Kidney (tissue), 14 donors: ENCODE data around the gene P2RX6. TPM values are rescaled to one million over a fixed set of nuclear protein-coding genes. Genes with fewer than 3 reads are reported as not detected.

Experiments
- DNase-seq, 5 donors: peaks; one replicate each; pipeline ENCODE4 v3.0.0-alpha.2; 2013 to 2020
- FAIRE-seq: peaks from 2 replicates; lab custom pipeline; 2012; peaks lifted over from hg19 to GRCh38; lab: Jason Lieb, UNC
- H3K27ac ChIP-seq, 2 donors: one replicate each; pipeline ENCODE4 v1.7.0; 2013; ENCODE audit warnings: low read depth in 2 of 2, low read length in 2 of 2, inconsistent platforms in 1 of 2
- H3K27me3 ChIP-seq: one replicate; pipeline ENCODE4 v1.7.1; 2013; ENCODE audit warnings: low read length, inconsistent platforms; ENCODE audit not compliant: control insufficient read depth, insufficient read depth
- H3K36me3 ChIP-seq, 3 donors: one replicate each; pipeline versions ENCODE4 v1.7.0 to v1.7.1; 2013; ENCODE audit warnings: low read length in 3 of 3, control low read depth in 1 of 3, inconsistent platforms in 1 of 3; ENCODE audit not compliant: insufficient read depth in 3 of 3, control insufficient read depth in 2 of 3
- H3K4me1 ChIP-seq, 3 donors: one replicate each; pipeline versions ENCODE4 v1.7.0 to v1.7.1; 2013; ENCODE audit warnings: low read length in 3 of 3, inconsistent platforms in 1 of 3, low read depth in 1 of 3; ENCODE audit not compliant: control insufficient read depth in 2 of 3, insufficient read depth in 2 of 3
- H3K4me3 ChIP-seq, 3 donors: one replicate each; pipeline versions ENCODE4 v1.7.0 to v1.8.1; 2013; ENCODE audit warnings: low read length in 3 of 3, control low read depth in 1 of 3, inconsistent platforms in 1 of 3
- H3K9ac ChIP-seq, 3 donors: one replicate each; pipeline versions ENCODE4 v1.7.0 to v1.7.1; 2013; ENCODE audit warnings: low read length in 3 of 3, control low read depth in 1 of 3, inconsistent platforms in 1 of 3
- H3K9me3 ChIP-seq, 3 donors: one replicate each; pipeline versions ENCODE4 v1.7.0 to v1.7.1; 2013; ENCODE audit warnings: low read length in 3 of 3, control low read depth in 1 of 3, inconsistent platforms in 1 of 3; ENCODE audit not compliant: control insufficient read depth in 2 of 3, insufficient read depth in 1 of 3
- CTCF ChIP-seq: IDR thresholded peaks from 3 replicates; pipeline ENCODE4 v1.5.1; 2012; ENCODE audit warnings: mild to moderate bottlenecking, moderate library complexity, borderline replicate concordance; ENCODE audit not compliant: insufficient read depth; ENCODE audit errors: extremely low read depth
- intact Hi-C: fragments of 100-400 bp; cut with DNase I; formaldehyde crosslinking; loops from one replicate; pipeline ENCODE4 v1.11.1; 2022
- polyA plus RNA-seq: library from polyadenylated mRNA; stranded (reverse); fragments of 350-450 nt; fragmentation: Illumina TruSeq; extraction: RNeasy Lipid Tissue Mini Kit (QIAGEN cat#74804); gene quantifications from one replicate; pipeline ENCODE4 v1.2.3, GENCODE V29; 2014; ENCODE audit warnings: low read depth, low replicate concordance; ENCODE audit not compliant: insufficient read depth
- total RNA-seq: library from RNA; stranded (reverse); fragmentation: NEBNext Ultra II Directional; extraction: Animal tissue kit (Norgen Biotek cat#: 25700); gene quantifications from one replicate; pipeline ENCODE4 v1.2.1, GENCODE V29; 2021
- donor health status: control.
- donor health status: control.
- donor health status: control.
- donor health status: control.
- donor health status: control.
- donor health status: DM: yes; HTN: yes; CAD: no.
- donor health status: Normal renal cell carcinoma (clear cell type).

The P2RX6 gene
- total and polyA plus RNA-seq, 2 donors from 2014 or later = 1.0 to 1.6 TPM

GRCh38 chr22:21032868-21033688, 18.1 kb downstream of the P2RX6 start:
- H3K4me3 ChIP-seq = no peak overlapping the region
- no peak overlapping the region for H3K9ac ChIP-seq
- H3K27me3 ChIP-seq = no peaks in the 10 kb centered on the region
- H3K9me3 ChIP-seq = no peaks in the 10 kb centered on the region
- peaks cover 0 to 7% (median 0%) of the 10 kb centered on the region in 3 donors for H3K4me1 ChIP-seq
- DNase-seq (no peak), FAIRE-seq (no peak)
- no peaks in the 10 kb centered on the region for H3K36me3 ChIP-seq
- intact Hi-C loops = no loop called here
- no peak for TF ChIP-seq CTCF
- H3K27ac ChIP-seq = no peak overlapping the region

GRCh38 chr22:21033895-21034294, 18.9 kb downstream of the P2RX6 start:
- intact Hi-C loops = no loop called here
- H3K36me3 ChIP-seq = no peaks in the 10 kb centered on the region
- TF ChIP-seq CTCF = no peak
- FAIRE-seq (no peak), DNase-seq (no peak)
- peaks cover 0 to 7% (median 0%) of the 10 kb centered on the region in 3 donors for H3K4me1 ChIP-seq
- H3K9ac ChIP-seq = no peak overlapping the region
- H3K4me3 ChIP-seq = no peak overlapping the region
- no peaks in the 10 kb centered on the region for H3K27me3 ChIP-seq
- H3K9me3 ChIP-seq = no peaks in the 10 kb centered on the region
- no peak overlapping the region for H3K27ac ChIP-seq

GRCh38 chr22:21034989-21035388, 20.0 kb downstream of the P2RX6 start:
- Histone ChIP-seq H3K27me3 (no peaks in the 10 kb centered on the region), H3K9ac (no peak overlapping the region), H3K27ac (no peak overlapping the region), H3K9me3 (no peaks in the 10 kb centered on the region), H3K4me1 (peaks cover 0 to 7% (median 0%) of the 10 kb centered on the region in 3 donors), H3K36me3 (no peaks in the 10 kb centered on the region), H3K4me3 (no peak overlapping the region)
- no peak for DNase-seq
- no peak for TF ChIP-seq CTCF
- intact Hi-C loops = no loop called here
- FAIRE-seq = no peak
